Measurements from ENCODE around the gene LUZP1. TPM values are rescaled to one million over a fixed set of nuclear protein-coding genes. Genes with fewer than 3 reads are reported as not detected.

Gene LUZP1
- total RNA-seq, 1 donor from 2014 or later: 82.2 TPM

GRCh38 chr1:23126200-23126599 lies 42.5 kb downstream of the LUZP1 start:
- H3K4me2 ChIP-seq (ENCODE audit: low read length): peak overlapping the region; percentile 49

GRCh38 chr1:23125489-23125888 lies 43.2 kb downstream of the LUZP1 start:
- Histone ChIP-seq H3K79me2 (ENCODE audit: insufficient read depth, low read length) (peaks cover 92% of the 10 kb centered on the region), H4K20me1 (ENCODE audit: insufficient read depth, low read length) (peaks cover 84% of the 10 kb centered on the region), H3K4me2 (ENCODE audit: low read length) (no peak overlapping the region), H3K27me3 (ENCODE audit: insufficient read depth, low read length) (no peaks in the 10 kb centered on the region), H3K27ac (ENCODE audit: low read depth, low read length) (no peak overlapping the region), H3K9me3 (ENCODE audit: insufficient read depth, low read depth, low read length) (no peaks in the 10 kb centered on the region), H3K4me1 (ENCODE audit: insufficient read depth, low read length) (peaks cover 28% of the 10 kb centered on the region), H3K36me3 (ENCODE audit: insufficient read depth, low read length) (no peaks in the 10 kb centered on the region), H3K9ac (ENCODE audit: low read length) (no peak overlapping the region), H3K4me3 (ENCODE audit: insufficient read depth, low read depth, low read length) (no peak overlapping the region), H2AFZ (ENCODE audit: low read depth, low read length) (no peak overlapping the region)
- FAIRE-seq: no peak
- no peaks in the 10 kb centered on the region for H3K9me3 Mint-ChIP-seq (ENCODE audit: unreplicated experiment)
- H3K4me1 Mint-ChIP-seq (ENCODE audit: low read depth, unreplicated experiment): peaks cover 58% of the 10 kb centered on the region
- no peak for DNase-seq (ENCODE audit: low read depth)
- H3K27me3 Mint-ChIP-seq (ENCODE audit: low read depth, unreplicated experiment): no peaks in the 10 kb centered on the region
- H3K27ac Mint-ChIP-seq (ENCODE audit: unreplicated experiment): peak overlapping the region; percentile 56
- peak overlapping the region; percentile 3 for H3K4me3 Mint-ChIP-seq (ENCODE audit: unreplicated experiment)
- no peaks in the 10 kb centered on the region for H3K36me3 Mint-ChIP-seq (ENCODE audit: low read depth, unreplicated experiment)
- TF ChIP-seq, protein P1, sequence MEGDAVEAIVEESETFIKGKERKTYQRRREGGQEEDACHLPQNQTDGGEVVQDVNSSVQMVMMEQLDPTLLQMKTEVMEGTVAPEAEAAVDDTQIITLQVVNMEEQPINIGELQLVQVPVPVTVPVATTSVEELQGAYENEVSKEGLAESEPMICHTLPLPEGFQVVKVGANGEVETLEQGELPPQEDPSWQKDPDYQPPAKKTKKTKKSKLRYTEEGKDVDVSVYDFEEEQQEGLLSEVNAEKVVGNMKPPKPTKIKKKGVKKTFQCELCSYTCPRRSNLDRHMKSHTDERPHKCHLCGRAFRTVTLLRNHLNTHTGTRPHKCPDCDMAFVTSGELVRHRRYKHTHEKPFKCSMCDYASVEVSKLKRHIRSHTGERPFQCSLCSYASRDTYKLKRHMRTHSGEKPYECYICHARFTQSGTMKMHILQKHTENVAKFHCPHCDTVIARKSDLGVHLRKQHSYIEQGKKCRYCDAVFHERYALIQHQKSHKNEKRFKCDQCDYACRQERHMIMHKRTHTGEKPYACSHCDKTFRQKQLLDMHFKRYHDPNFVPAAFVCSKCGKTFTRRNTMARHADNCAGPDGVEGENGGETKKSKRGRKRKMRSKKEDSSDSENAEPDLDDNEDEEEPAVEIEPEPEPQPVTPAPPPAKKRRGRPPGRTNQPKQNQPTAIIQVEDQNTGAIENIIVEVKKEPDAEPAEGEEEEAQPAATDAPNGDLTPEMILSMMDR (IDR thresholded peaks at IDR 0.05; ENCODE audit: insufficient read depth, low read depth, low read length): no peak
- TF ChIP-seq EZH2 (IDR thresholded peaks at IDR 0.05; ENCODE audit: insufficient read depth, low read length): no peak

More at GRCh38 chr1:23126200-23126599, 42.5 kb downstream of the LUZP1 start:
- H3K9me3 Mint-ChIP-seq (ENCODE audit: unreplicated experiment): no peaks in the 10 kb centered on the region
- no peak for DNase-seq (ENCODE audit: low read depth)
- peaks cover 84% of the 10 kb centered on the region for H4K20me1 ChIP-seq (ENCODE audit: insufficient read depth, low read length)
- no peaks in the 10 kb centered on the region for H3K9me3 ChIP-seq (ENCODE audit: insufficient read depth, low read depth, low read length)
- no peak overlapping the region for H3K9ac ChIP-seq (ENCODE audit: low read length)
- no peak overlapping the region for H3K4me3 ChIP-seq (ENCODE audit: insufficient read depth, low read depth, low read length)
- H2AFZ ChIP-seq (ENCODE audit: low read depth, low read length): no peak overlapping the region
- peaks cover 63% of the 10 kb centered on the region for H3K4me1 Mint-ChIP-seq (ENCODE audit: low read depth, unreplicated experiment)
- H3K36me3 ChIP-seq (ENCODE audit: insufficient read depth, low read length): no peaks in the 10 kb centered on the region
- H3K79me2 ChIP-seq (ENCODE audit: insufficient read depth, low read length): peaks cover 92% of the 10 kb centered on the region
- no peaks in the 10 kb centered on the region for H3K27me3 ChIP-seq (ENCODE audit: insufficient read depth, low read length)
- H3K4me1 ChIP-seq (ENCODE audit: insufficient read depth, low read length): peaks cover 31% of the 10 kb centered on the region
- no peaks in the 10 kb centered on the region for H3K36me3 Mint-ChIP-seq (ENCODE audit: low read depth, unreplicated experiment)
- no peaks in the 10 kb centered on the region for H3K27me3 Mint-ChIP-seq (ENCODE audit: low read depth, unreplicated experiment)
- peak overlapping the region; percentile 18 for H3K4me3 Mint-ChIP-seq (ENCODE audit: unreplicated experiment)
- FAIRE-seq: no peak
- TF ChIP-seq, protein P1 (IDR thresholded peaks at IDR 0.05; ENCODE audit: insufficient read depth, low read depth, low read length): no peak
- no peak for TF ChIP-seq EZH2 (IDR thresholded peaks at IDR 0.05; ENCODE audit: insufficient read depth, low read length)
- no peak overlapping the region for H3K27ac ChIP-seq (ENCODE audit: low read depth, low read length)
- peak overlapping the region; percentile 64 for H3K27ac Mint-ChIP-seq (ENCODE audit: unreplicated experiment)

DNA sequence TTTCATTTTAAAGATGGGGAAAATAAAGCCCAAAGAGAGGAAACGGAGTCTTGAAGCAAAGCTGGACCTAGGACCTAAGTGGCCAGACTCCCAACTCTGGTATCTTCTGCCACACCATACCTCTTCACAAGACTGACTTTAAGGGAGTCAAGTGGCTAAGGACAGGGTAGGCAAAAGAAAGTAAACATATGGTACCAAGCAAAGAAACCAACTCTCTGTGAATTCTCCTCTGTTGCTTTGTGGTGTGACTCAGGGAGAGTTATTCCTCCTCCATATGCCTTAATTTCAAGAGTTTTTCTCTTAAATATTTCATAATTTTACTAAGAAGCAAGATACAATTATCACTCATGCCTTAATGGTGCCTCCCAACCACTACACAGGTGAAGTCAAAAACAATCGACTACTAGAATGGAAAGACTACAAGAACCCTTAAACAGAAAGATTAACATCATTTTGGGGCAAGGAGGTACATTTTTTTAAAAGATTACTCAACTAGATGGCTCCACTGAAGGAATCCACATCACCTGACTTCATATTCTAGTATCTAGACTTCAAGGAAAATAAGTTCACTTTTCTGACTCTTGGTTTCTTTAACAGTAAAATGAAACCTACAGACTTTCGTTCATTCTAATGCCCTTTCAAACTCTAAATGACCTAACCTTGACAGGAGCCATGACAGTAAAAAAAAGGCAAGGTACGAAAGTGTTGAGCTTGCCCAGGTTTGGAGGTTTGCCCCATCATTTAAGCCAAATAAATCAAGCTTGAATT lies 44.2 kb downstream of the LUZP1 start:
- Histone ChIP-seq H3K9ac (ENCODE audit: low read length) (no peak overlapping the region), H3K27me3 (ENCODE audit: insufficient read depth, low read length) (no peaks in the 10 kb centered on the region), H3K27ac (ENCODE audit: low read depth, low read length) (no peak overlapping the region), H4K20me1 (ENCODE audit: insufficient read depth, low read length) (peaks cover 83% of the 10 kb centered on the region), H3K4me3 (ENCODE audit: insufficient read depth, low read depth, low read length) (no peak overlapping the region), H3K9me3 (ENCODE audit: insufficient read depth, low read depth, low read length) (no peaks in the 10 kb centered on the region), H3K36me3 (ENCODE audit: insufficient read depth, low read length) (no peaks in the 10 kb centered on the region), H3K4me1 (ENCODE audit: insufficient read depth, low read length) (peaks cover 19% of the 10 kb centered on the region), H2AFZ (ENCODE audit: low read depth, low read length) (no peak overlapping the region), H3K79me2 (ENCODE audit: insufficient read depth, low read length) (peaks cover 92% of the 10 kb centered on the region), H3K4me2 (ENCODE audit: low read length) (no peak overlapping the region)
- no peak for FAIRE-seq
- Mint-ChIP-seq H3K4me3 (ENCODE audit: unreplicated experiment) (no peak overlapping the region), H3K36me3 (ENCODE audit: low read depth, unreplicated experiment) (no peaks in the 10 kb centered on the region), H3K9me3 (ENCODE audit: unreplicated experiment) (no peaks in the 10 kb centered on the region), H3K27ac (ENCODE audit: unreplicated experiment) (peak overlapping the region; percentile 66), H3K4me1 (ENCODE audit: low read depth, unreplicated experiment) (peaks cover 53% of the 10 kb centered on the region), H3K27me3 (ENCODE audit: low read depth, unreplicated experiment) (no peaks in the 10 kb centered on the region)
- no peak for DNase-seq (ENCODE audit: low read depth)
- TF ChIP-seq, protein P1 (IDR thresholded peaks at IDR 0.05; ENCODE audit: insufficient read depth, low read depth, low read length): no peak
- TF ChIP-seq EZH2 (IDR thresholded peaks at IDR 0.05; ENCODE audit: insufficient read depth, low read length): no peak
